UCSD-AML1 (cell line): ENCODE measurements around the gene CERS6.
A peak's percentile ranks its signal among the peaks of the same experiment; 100 is the strongest.
"Not testable (repeated sequence)": the region's sequence is repeated elsewhere in the genome, so short reads cannot be mapped to it uniquely, and the experiment has no call there.

Source experiments
- DNase-seq: peaks from one replicate; lab custom pipeline; 2025; ENCODE audit not compliant: unreplicated experiment; lab: John Stamatoyannopoulos, UW

Gene CERS6

GRCh38 chr2:168662651-168663208 is 206.7 kb downstream of the CERS6 start:
- no peak for DNase-seq

DNA sequence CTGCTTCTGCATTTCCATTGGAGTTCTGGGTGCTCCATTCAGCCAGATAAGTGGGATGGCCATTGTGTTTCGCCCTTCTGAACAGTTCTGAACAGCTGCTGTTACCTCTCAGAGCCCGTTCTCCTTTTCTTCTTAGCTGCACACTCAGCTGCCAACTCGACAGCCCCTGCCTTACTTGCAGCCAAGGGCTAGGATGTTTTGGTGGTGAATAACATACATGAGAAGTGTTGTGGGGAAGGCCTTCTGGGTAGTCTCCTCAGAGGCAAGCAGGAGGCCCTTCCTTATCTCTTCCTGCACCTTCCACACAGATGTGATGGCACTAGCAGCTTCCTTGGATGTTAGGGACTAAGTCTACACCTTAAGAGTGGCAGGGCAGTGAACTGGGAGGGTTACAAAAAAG is 207.9 kb downstream of the CERS6 start:
- peak; percentile 15 for DNase-seq

GRCh38 chr2:168664715-168665114 is 208.6 kb downstream of the CERS6 start:
- not testable (repeated sequence) for DNase-seq

DNA sequence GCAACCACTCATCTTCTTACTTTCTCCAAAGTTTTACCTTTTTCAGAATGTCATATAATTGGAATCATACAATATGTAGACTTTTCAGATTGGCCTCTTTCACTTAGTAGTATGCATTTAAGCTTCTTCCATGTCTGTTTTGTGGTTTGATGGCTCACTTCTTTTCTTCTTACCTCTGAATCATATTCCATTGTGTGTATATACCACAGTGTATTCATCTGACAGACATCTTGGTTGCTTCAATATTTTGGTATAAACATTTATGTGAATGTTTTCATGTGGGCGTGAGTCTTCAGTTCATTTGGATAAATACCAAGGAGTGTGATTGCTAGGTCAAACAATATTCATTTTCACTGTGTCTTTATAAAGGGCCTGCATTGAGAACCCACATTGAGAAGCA is 210.3 kb downstream of the CERS6 start:
- DNase-seq = no peak

- DNase-seq = no peak
Measured at GRCh38 chr2:168667156-168667555, 211.1 kb downstream of the CERS6 start.

- DNase-seq = no peak
Measured at GRCh38 chr2:168669151-168669550, 213.1 kb downstream of the CERS6 start.

- DNase-seq = no peak
Measured at GRCh38 chr2:168670478-168670877, 214.4 kb downstream of the CERS6 start.

DNA sequence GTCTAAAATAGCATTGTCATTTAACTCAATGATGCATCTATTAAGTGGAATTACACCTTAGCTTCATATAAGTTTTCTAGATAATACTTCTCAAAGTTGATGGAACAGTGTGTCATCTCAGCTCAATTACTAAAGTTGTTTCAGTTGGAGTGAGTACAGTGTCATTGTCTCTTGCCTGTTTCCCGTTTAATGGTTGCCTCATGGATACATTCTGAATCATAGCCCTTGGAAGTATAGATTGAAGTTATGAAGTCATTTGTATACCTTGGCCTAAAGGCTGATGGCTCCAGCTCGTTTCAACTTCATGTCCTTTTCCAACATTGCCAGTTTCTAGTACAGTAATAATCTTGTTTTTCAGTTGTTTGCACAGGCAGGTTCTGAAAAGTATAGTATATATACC is 215.9 kb downstream of the CERS6 start:
- no peak for DNase-seq

GRCh38 chr2:168673265-168674189 is 217.5 kb downstream of the CERS6 start:
- DNase-seq = no peak

- no peak for DNase-seq
Measured at GRCh38 chr2:168678153-168678853, 222.2 kb downstream of the CERS6 start.

DNA sequence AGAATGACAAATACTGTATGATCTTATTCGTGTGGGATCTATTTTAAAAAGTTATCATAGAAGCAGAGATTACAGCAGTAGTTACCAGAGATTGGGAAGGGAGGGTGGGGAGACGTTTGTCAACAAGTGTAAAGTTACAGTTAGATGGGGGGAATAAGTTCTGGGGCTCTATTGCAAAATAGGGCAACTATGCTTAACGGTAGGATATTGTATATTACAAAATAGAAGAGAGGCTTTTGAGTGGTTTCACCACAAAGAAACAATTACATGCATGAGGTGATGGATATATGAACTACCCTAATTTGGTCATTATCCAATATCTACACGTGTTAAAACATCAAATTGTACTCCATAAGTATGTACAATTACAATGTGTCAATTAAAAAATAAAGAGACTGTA is 223.0 kb downstream of the CERS6 start:
- DNase-seq = no peak

DNA sequence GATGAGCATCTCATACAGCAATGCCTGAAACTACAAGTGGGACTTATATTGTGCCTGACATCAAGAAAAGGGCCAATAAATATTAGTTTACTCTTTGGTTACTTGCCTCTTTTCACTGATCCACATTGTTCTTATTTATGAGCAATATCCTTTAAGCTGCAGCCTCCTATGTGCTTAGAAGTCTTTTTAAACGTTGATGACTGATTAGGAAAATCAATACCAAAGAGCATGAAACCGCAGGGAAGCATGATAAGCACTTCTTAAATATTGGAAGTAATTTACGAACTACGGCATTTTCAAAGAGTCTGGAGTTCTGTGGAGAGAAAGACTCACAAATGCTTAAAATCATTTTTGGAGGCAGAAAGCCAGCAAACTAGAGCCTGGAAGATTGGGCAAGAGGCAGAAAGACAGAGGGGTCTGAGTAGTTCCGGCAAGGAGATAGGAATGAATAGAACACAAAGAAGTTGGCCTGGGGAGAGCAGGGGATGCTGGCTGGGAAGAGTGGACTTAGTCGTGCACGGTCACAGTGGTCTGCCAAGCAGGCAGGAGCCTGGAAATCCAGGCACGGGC is 223.8 kb downstream of the CERS6 start:
- DNase-seq = no peak

DNA sequence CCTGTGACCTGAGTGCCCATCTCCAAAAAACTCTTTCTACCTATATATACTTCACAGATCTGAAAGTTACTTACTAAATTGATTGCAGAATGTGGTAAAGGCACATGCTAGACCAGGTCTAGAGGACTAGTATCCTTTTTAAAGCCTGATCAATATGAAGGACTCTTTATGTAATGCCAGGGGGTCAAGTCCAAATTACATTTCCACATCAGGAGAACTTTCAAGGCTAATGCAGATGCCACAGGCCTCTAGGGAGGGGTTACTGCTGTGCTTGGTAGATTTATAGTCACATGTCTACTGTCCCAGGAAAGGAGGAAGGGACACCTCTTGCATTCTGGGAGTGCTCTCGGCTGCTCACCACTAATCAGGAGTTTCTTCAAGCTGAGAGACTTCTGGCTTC is 227.9 kb downstream of the CERS6 start:
- no peak for DNase-seq

DNA sequence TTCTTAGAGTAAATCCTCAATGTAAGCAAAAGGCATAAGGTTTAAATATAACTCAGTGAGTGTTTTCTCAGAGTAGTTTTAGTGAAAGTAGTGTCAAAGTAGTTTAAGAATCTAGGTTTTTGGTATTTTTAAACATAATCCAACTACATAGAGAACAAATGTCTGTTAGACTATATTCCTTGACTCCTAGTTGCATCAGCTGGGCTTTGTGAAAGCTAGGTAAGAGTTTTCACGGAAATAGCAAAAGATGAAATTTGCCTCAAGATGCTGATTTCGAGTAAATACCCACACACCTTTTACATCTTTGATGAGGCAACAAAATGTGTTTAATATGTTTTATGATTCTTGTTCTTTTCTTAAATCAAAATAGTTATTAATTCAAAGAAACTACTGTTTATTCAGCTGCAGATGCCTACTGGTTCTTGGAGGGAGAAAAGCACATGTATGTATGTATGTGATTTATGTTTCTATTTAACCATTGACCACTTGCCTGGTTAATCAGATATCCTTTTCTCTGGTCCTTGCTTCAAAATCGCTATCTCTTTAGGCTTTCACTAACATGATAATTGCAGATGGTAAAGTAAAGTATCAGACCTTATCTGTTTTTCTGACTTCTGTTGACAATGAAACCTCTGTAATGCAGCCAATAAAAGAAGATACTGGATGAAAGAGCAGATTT is 229.0 kb downstream of the CERS6 start:
- DNase-seq = no peak

- DNase-seq = peak; percentile 45
Measured at GRCh38 chr2:168685600-168686451, 229.8 kb downstream of the CERS6 start.

DNA sequence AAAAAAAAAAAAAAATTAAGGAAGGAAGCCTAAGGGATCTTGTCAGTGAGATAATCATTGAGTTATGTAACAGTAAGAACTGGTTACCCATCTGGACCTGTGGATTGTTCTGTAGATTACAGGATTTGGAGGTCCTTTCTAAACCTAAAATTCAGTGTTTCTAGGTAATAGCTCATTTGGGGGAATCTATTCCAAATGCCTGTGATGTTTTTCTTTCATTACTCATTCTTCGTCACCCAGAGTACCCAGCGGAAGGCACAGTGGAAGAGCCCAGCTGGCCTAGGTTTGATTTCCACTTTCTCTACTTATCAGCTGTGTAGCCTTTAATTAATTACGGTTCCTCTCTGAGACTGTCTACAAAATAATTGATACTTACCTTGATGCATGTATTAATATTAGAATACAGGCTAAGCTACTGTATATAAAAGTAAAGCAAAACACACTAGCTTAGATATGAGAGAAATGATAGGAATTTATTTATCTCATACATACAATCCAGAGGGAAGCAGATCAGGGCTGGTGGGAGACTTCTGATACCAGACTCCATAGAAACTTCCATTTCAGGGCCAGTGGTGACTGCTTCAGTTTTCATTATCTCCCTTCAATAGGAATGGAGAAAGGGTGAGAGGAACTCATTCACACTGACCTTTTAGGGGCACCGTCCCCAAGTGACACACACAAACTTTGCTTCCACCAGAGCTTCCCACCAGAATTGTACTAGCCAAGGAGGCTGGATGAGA is 230.6 kb downstream of the CERS6 start:
- DNase-seq = no peak

GRCh38 chr2:168687314-168687713 is 231.2 kb downstream of the CERS6 start:
- DNase-seq = no peak

- DNase-seq = no peak
Measured at GRCh38 chr2:168690381-168690885, 234.4 kb downstream of the CERS6 start.

DNA sequence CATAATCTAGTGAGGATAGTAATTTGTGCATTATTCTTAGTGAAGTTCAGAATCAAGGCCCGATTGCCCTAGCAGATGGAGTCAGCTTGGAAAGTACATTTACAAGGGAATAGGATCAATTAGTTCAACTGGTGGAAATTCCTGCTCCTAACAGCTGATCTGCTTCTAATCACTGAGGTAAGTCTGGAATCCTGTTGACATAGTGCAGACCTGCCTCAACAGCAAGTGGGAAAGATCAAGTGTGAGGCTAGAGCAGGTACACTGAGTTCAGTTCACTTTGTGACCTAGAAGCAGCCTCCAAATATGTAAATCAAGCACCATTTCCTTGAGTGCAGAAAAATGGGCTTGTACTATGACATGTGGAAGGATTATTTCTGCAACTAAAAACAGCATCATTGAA is 235.1 kb downstream of the CERS6 start:
- no peak for DNase-seq
